ENCODE data around the gene UGT2B7. TPM values are rescaled to one million over a fixed set of nuclear protein-coding genes. Genes with fewer than 3 reads are reported as not detected.
"Not testable (repeated sequence)": the region's sequence is repeated elsewhere in the genome, so short reads cannot be mapped to it uniquely, and the experiment has no call there.

The UGT2B7 gene
- total RNA-seq (10 to 100 TPM in 1 of 7 donors, 1 to 10 TPM in 3, under 1 TPM in 1, not detected in 2; 0.41 to 28.1 (median 4.8) TPM), polyA plus RNA-seq (not detected)
- long read RNA-seq, donor 1, partial matches to known transcripts, result 0 of 7 reads
- long read RNA-seq, donor 1, other reads (novel, unspliced or antisense), result 6 of 7 reads
- long read RNA-seq, donor 2, result 0 reads
- long read RNA-seq, donor 3, partial matches to known transcripts, result 1 of 28 reads
- long read RNA-seq, donor 3, other reads (novel, unspliced or antisense), result 27 of 28 reads

DNA sequence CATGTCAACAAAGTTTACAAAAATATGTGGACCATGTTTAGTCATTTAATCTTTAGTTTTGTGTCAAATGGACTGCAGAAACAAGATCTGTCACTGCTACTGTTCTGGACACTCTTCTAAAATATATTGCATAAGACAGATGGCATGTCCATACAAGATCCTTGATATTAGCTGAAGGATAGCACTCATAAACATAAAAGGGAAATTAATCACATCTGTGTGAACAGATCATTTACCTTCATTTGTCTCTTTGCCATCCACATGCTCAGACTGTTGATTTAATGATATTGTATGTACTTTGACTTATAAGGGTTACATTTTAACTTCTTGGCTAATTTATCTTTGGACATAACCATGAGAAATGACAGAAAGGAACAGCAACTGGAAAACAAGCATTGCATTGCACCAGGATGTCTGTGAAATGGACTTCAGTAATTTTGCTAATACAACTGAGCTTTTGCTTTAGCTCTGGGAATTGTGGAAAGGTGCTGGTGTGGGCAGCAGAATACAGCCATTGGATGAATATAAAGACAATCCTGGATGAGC lies at the start of gene UGT2B7:
TSS of gene UGT2B7 (plus strand) at position 364 of the 546 bp plus-strand sequence. CDS start at position 411, 47 bp downstream.
- H3K27ac ChIP-seq, result no peak within 1 kb of the TSS
- H3K9me3 ChIP-seq, result no peaks in the 10 kb centered on the region
- no peak for DNase-seq
- no peaks in the 10 kb centered on the region for H3K4me1 ChIP-seq (ENCODE audit: insufficient read depth)
- no peaks in the 10 kb centered on the region for H3K36me3 ChIP-seq
- intact Hi-C loops (cut with DNase I), result no loop called here
- no peaks in the 10 kb centered on the region for H3K27me3 ChIP-seq
- H3K4me3 ChIP-seq, result no peak within 1 kb of the TSS
- TF ChIP-seq CTCF (IDR thresholded peaks at IDR 0.05) (no peak), EP300 (IDR thresholded peaks at IDR 0.05) (no peak), POLR2A (IDR thresholded peaks at IDR 0.05) (no peak)

- no peak for DNase-seq
- Histone ChIP-seq H3K27ac (no peak overlapping the region), H3K36me3 (no peaks in the 10 kb centered on the region), H3K9me3 (no peaks in the 10 kb centered on the region), H3K4me3 (no peak overlapping the region), H3K27me3 (no peaks in the 10 kb centered on the region), H3K4me1 (ENCODE audit: insufficient read depth) (no peaks in the 10 kb centered on the region)
- intact Hi-C loops (cut with DNase I), result no loop called here
- TF ChIP-seq EP300 (IDR thresholded peaks at IDR 0.05) (no peak), POLR2A (IDR thresholded peaks at IDR 0.05) (no peak), CTCF (IDR thresholded peaks at IDR 0.05) (no peak)
Measured at GRCh38 chr4:69049860-69050259, 46.4 kb upstream of the UGT2B7 start.

DNA sequence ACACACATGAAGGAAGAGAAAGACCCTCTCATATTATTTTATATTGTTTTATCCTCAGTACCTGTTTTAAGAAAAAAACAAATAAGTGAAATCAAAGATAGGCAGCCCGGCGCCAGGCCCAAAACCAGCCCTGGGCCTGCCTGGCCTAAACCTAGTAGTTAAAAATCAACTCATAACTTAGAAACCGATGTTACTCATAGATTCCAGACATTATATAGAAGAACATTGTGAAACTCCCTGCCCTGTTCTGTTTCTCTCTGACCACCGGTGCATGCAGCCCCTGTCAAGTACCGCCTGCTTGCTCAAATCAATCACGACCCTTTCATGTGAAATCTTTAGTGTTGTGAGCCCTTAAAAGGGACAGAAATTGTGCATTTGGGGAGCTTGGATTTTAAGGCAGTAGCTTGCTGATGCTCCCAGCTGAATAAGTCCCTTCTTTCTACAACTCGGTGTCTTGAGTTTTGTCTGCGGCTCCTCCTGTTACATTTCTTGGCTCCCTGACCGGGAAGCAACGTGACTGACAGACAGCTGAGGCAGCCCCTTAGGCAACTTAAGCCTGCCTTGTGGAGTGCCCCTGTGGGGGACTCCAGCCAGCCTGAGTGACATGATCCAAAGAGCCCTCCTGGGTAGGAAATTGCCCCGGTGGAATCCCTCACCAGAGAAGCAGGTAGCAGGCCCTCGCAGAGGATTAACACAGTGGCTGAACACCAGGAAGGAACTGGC lies 45.3 kb upstream of the UGT2B7 start:
- H3K36me3 ChIP-seq; H3K4me1 ChIP-seq (ENCODE audit: insufficient read depth); DNase-seq; intact Hi-C loops (cut with DNase I); H3K27ac ChIP-seq; H3K9me3 ChIP-seq; H3K27me3 ChIP-seq; H3K4me3 ChIP-seq: not testable (repeated sequence)
- 66 to 72% (median 69%) methylated on average over 12 of the region's 12 CpGs for WGBS, 3 donors

DNA sequence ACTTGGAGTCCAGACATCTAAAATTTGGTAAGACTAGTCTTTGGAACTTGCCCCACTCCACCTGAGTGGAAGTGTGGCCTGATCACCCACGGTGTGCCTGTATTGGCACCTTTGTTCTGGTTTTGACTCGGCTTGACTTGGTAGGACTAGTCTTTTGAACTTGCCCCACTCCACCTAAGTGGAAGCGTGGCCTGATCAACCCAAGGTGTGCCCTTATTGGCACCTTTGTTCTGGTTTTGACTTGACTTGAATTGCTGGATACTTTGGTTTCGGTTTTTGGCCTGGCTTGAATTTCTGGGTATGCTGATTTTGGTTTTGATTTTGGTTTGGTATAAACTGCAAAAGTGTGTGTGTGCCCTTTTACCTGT lies 44.7 kb upstream of the UGT2B7 start:
- Histone ChIP-seq H3K9me3 (no peaks in the 10 kb centered on the region), H3K4me1 (ENCODE audit: insufficient read depth) (no peaks in the 10 kb centered on the region), H3K36me3 (no peaks in the 10 kb centered on the region), H3K27ac (no peak overlapping the region), H3K27me3 (no peaks in the 10 kb centered on the region), H3K4me3 (no peak overlapping the region)
- TF ChIP-seq CTCF (IDR thresholded peaks at IDR 0.05), result no peak
- TF ChIP-seq EP300 (IDR thresholded peaks at IDR 0.05), result no peak
- TF ChIP-seq POLR2A (IDR thresholded peaks at IDR 0.05), result no peak
- DNase-seq, result no peak
- intact Hi-C loops (cut with DNase I), result no loop called here
- WGBS, 3 donors, result 93 to 97% (median 93%) methylated on average over 4 of the region's 4 CpGs

DNA sequence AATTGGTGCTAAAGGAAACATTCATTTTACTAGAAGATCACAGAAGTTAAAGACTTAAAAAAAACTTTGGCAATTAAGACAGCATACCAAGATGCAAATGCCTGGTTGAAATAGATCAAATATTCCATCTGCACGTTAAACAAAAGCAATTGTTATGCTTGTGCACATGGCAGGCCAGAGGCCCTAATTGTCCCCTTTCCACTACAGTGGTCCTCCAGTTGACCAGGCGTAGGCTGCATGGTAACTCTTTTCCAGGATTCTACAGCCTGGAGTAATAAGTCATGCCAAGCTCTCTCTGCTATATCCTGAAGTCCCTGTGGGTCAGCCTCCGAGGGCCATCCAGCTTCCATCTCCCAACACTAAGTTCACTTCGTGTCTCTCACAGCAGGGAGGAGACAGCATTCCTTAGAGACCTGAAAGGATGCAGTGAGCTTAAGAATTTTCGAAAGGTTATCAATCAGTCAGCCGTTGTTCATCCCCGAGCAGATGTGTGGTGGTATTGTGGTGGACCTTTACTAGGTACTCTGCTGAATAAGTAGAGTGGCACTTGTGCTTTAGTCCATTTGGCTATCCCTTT lies 42.9 kb upstream of the UGT2B7 start:
- intact Hi-C loops (cut with DNase I); H3K9me3 ChIP-seq; H3K27ac ChIP-seq; H3K27me3 ChIP-seq; H3K4me1 ChIP-seq (ENCODE audit: insufficient read depth); DNase-seq; H3K36me3 ChIP-seq; H3K4me3 ChIP-seq: not testable (repeated sequence)
- WGBS, 3 donors, result 71 to 78% (median 74%) methylated on average over 7 of the region's 7 CpGs

DNA sequence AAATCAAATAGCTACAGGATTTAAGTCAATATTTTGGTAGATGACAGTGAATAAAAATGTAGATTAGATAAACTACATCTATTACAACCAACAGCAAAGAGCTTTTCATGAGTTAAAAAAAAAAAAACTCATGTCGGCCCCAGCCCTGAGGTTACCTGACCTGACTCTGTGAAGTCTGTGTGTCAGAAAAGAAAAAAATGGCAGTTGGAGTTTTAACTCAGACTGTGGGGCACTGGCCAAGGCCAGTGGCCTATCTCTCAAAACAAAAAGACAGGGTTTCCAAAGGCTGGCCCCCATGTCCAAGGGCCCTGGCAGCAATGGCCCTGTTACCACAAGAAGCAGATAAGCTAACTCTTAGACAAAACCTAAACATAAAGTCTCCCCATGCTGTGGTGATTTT lies 42.2 kb upstream of the UGT2B7 start:
- intact Hi-C loops (cut with DNase I); H3K4me3 ChIP-seq; H3K27me3 ChIP-seq; H3K36me3 ChIP-seq; DNase-seq; H3K4me1 ChIP-seq (ENCODE audit: insufficient read depth); H3K9me3 ChIP-seq; H3K27ac ChIP-seq: not testable (repeated sequence)
- WGBS, 3 donors, result 39 to 78% (median 55%) methylated on average over 1 of the region's 1 CpG

Data from ovary (tissue), 10 donors.